HG03442 (cell line): ENCODE data around the gene SKAP1.
A peak's percentile ranks its signal among the peaks of the same experiment; 100 is the strongest.

Source experiments
- ATAC-seq: cut with Tn5 transposase; IDR thresholded peaks from one replicate; pipeline ENCODE4 v1.9.1; 2021; ENCODE audit warnings: mild to moderate bottlenecking, moderate library complexity; ENCODE audit not compliant: unreplicated experiment

SKAP1 gene

DNA sequence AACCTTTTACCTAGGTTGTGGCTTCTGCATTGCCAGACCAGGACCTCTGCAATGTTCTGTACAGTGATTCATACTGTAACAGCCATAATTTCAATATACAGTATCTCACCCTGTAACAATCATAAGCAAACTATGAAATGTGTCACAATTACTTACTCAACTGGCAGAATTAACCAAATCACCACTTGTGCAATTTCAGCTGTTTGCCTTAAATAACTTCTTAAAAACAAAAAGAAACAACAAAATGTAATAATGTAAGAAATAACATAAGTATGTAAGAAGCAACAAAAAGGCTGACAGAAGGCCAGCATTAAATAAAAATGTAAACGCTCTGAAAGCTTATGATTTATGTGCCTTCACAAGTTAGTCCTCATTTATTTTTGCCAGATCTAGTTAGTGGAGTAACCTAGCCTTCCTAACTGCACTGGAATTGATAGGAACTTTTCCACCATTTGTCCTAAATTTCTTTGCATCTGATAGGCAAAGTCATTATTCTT lies 96.9 kb downstream of the SKAP1 start:
- ATAC-seq, result no peak

DNA sequence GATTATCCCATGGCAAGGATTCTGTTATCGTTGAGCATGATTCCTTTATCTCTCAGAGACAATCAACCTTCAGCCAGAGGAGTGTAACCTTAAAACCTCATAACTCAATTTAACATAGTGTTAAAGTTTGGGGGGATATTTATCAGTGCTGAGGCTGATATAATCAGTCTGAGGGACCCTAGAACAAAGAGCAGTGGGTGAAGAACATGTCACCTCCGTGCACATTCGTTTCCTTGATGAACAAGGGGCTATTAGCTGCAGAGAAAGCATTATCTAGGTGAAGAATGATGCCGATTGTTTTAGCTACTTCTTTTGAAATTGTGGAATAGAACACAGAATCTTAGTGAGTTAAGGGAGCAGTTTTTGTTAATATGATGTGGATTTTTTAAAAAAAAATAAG lies 99.1 kb downstream of the SKAP1 start:
- ATAC-seq, result no peak

DNA sequence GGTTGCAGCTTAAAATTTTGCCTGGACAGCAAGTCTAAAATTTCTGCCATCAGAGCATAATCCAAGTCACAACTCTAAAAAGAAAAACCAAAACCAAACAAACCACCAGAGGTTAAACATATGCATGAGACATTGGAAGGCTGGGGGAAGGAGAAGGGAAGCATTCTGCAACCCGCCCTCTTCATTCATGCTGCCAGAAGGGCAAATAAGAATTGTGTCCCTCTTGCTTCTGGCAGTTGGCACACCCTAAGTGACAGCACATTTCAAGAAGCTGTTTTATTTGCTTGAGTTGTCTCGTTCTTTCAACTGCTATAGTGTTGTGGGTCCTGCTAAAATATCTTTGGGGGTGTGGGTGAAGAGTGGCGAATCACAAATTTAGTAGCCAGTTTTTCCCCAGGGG lies 99.6 kb downstream of the SKAP1 start:
- ATAC-seq, result no peak

DNA sequence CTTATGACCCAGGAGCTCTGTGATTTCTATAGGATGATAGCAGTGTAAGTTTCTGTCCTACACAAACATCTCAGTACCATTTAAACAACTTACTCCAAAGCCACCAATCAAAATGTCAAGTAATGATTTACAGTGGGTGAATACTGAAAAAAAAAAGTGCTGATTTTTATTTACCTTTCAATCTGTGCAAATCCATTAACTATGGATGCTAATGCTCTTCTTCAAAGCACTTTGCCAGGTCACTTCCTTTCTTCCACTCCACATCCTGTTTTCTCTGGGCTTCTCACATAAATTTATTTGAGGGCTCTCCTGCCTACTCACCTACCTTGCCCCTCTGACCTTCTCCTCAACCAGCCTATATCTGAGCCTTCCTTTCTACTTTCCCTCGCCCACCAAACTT lies 101.6 kb downstream of the SKAP1 start:
- ATAC-seq, result no peak

DNA sequence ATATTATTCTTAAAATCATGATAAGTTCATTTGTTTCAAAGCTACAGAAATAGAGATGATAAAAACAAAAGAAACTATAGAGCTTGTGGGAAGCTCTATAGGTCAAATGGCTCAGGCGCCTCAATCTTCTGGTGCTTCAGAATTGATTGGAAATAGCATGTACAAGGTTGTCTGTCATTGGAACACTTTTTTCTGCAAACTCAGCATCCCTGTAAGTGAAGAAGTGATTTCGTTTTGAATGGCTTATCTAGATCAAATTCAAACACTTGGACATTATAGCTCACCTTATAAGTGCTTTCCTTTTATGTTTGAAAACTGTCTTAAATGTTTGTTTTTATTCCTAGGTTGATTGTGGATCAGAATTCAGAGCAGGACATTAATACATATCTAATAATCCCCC lies 103.7 kb downstream of the SKAP1 start:
- ATAC-seq, result no peak

DNA sequence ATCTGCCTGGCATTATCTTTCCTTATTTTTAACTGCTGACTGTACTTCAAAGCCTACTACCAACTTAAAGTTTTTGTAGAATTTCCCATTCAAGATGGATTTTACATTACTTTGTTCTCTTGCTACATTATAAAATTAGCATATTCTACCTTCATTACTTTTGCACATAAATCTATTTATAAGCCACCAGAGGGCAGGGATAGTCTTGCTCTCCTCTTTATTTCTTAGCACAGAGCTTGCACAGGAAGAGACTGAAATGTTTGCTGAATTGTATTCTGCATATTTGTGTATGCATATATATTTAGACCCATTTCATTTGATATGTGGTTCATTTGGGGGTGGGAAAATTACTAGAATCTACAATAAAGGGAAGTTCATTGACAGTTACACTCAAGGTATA lies 108.0 kb downstream of the SKAP1 start:
- no peak for ATAC-seq

DNA sequence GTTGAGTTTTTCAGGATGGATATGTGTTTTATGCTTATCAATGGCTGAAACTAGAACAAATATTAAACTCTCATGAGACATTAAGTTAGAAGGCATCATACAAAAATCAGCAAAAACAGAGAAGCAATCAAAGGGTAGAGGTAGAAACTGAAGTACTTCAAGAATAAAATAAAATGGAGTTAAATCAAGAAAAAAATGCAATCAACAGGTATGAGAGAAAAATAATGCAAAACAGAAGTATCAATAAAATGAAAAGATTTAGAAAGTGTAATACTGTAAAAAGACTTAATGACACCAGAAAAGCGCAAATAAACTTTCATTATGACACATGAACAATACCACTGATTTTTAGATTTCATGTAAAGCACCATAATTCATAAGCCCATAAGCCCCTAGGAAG lies 112.3 kb downstream of the SKAP1 start:
- ATAC-seq, result no peak

DNA sequence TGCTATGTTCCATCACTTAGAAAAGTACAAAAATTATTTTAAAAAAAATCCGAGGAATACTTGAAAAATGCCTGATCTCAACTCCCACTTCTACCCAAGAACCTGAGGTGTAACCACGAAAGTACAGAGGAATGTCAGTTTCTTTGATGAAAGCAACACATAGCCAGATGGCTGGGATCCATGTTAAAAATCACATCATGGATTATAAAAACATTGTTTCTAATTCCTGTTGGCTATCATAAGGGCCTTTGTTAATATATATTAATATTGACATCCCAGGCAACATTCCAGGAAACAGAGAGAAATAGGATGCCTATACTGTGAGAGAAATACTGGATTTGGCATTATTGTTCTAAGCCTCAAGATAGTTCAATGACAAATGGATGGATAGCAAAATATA lies 115.3 kb downstream of the SKAP1 start:
- no peak for ATAC-seq

DNA sequence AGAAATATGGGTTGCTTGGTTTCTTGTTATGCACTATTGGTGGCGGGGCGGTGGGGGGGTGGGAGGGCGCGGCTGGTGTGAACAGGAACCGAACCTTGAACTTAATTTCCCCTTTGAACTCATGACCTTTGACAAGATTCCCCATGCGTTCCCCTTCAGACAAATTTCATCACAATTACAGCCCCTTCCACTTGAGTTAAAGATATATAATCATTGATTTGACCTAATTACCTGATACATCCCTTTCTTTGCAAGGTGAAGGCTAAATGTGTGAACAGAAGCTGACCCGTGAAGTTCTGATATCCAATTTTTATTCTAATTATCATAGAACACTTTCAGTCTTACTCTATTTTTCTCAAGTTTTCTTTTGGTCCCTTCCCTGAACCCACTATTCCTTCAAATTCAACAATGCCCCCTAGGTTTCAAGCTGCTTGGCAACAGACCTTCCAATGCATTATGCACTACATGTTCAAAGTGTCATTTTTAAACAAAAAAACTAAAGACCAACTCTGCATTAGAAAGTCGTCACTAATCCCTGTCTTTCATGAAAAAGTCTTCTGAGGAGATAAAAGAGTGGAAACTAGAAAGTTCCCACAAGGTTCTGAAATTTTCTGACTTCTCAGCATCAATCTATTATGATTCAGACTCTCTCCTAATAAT lies 116.8 kb downstream of the SKAP1 start:
- no peak for ATAC-seq

DNA sequence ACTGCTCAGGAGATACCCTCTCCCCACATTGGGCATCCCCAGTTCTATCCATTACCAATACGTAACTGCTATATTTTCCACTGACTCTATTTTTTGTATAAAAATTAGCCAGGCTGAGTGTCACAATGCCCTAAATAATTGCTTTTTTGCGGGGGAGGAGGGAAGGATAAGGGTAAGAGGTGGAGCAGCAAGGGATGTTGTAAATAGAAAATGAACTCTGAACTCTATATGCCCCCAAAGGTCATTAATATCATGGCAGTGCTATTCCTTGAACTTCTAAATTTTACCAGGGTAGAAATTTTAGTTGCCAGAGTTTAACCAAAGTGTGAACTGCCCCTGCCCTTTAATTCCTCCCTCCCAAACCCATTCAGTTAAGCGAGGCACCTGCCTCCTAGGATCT lies 118.7 kb downstream of the SKAP1 start:
- ATAC-seq, result no peak

DNA sequence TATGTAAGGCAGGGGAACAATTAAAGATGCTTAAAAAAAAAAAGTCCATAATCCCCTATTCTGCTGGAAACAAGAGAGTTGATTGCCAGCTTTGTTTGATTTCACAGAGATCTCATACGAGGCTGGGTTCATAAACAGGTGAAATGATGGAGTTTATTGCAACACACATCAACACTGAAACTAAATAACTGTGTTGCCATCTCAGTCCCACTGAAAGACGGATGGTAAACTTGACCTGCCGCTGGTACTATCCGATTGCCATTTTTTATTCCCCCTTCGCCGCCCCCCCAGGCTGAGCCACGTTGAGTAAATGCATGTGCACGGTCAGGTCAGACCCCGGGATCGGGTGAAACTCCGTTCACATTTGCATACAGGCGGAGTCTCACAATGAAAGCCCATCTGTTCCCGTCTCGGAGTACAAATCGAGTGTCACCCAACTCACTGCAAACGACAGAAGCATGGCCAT lies 119.2 kb downstream of the SKAP1 start:
- no peak for ATAC-seq

DNA sequence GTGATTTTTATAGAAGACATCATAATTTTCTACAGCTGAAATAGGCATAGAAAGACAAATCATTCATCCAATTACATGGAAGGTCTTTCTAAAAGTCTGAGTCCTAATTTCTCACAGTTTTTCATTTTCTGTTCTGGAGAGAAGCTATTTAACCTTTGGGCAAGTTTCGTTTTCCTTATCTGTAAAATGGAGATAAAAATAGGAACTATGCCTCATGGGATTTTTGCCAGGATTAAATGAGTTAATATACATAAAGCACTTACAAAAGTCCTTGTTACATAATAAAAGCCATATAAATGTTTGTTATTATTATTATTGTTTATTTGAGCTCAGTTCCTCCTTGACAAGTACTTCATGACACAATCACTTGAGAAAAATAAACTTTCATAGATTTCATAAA lies 121.4 kb downstream of the SKAP1 start:
- no peak for ATAC-seq

DNA sequence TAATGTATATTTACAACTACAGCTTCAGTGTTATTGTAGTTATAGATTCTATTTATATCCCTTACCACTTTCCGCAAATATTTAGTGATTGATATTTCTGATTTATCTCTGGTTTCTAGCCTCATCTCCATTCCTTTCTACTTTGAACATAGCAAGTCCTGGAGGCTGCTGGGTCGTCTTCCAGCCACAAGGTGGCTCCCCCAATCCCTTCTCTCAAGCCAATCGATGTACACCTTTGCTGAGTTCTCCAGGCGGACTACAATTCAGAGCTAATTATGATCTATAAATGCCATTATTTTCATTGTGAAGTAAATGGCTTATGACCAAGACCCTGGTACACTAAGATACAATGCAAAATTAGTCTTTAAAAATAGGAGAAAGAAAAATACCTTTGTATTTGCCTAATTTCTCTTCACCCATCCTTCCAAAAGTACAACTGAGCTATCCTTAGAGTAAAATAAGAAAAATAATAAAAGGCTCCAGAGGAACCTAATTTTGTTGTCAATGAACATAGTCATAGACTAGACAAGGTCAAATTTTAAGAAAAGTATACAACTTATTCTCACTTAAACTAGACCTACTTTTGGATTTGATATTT lies 122.1 kb downstream of the SKAP1 start:
- no peak for ATAC-seq

DNA sequence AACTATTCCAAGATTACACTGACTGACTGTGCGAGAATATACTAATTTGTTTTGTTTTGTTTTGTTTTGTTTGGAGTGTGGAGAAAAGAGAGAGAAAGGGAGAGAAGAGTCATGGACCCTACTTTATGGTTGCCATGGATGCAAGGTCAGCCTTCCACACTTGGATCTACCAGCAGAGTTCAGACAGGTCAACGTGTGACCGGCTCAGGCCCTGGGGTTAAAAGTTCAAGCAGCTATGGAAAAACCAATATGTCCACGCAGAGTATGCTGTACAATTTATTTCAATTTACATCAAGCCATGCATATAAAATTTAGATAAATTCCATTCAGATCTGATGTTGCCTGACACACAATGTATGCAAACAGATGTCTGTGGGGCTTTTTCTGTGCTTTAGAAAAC lies 122.8 kb downstream of the SKAP1 start:
- ATAC-seq, result no peak

DNA sequence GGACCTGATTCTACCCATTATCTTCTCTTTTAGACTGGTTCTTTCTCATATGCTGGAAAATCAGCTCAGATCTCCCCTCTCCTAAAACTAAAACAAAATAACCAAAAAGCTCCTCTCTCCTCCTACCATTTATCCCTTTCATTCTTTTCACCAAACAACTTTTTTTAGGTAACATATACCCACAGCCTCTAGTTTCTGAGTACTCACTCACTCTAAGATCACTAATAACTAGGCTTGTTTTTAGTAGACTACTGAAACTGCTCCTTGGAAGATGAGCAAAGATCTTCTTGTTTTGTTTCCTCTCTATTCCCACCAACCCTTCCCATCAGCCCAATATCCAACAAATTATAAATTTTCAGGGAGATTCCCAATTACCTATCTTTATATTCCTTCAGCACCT lies 129.0 kb downstream of the SKAP1 start:
- no peak for ATAC-seq

DNA sequence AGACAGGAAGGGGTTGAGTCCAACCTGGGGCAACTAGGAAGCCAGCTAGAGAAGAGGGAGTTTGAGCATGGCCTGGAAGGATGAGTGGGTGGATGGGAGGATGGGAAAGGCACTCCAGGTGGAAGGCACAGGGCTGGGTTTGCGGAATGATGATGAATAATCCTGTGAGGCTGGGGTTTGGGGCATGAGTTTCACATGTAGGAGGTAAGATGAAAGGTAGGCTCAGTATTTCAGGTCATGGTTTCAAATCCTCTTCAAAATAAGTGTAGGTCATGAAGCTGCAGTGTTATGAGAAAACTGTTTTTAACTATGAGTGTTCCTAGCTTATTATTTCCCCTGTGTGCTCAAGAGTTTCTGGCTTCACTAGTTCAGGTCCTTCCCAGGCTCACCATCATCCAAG lies 130.3 kb downstream of the SKAP1 start:
- peak; percentile 75 for ATAC-seq

DNA sequence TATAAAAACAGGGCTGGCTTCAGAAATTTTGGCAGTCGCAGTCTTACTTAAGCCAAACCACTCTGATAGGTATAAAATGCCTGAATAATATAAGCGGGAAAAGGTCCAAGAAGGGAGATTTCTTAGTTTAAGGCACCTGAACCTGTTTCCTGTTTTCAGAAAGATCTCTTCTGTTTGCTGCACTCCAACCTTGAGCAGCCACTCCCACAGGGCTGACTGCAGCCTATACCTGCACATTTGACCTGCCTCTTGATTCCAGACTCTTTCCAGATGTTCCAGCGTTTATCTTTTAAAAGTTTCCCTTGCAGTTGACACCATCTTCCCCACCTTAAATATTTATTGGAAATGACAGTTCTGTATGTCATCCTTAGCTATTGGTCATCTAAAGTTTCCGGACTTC lies 132.2 kb downstream of the SKAP1 start:
- ATAC-seq, result no peak

DNA sequence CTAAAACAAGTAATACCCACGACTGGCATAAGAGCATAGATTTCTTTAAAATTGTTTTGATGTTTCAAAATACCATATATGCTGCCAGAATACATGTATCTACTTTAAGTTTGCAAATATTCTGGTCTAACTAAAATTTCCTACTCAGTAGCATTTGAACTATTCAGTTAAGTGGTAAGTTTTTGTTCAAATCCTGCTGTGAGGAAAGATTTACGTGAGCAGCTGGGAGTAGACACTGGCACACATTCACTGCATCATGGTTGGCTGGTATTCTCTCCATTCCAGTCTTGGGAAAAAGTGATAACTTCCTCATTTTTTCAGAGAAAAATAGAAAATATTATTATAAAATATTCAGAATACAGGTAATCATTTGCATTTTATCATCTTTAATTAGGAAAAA lies 133.6 kb downstream of the SKAP1 start:
- ATAC-seq, result no peak

DNA sequence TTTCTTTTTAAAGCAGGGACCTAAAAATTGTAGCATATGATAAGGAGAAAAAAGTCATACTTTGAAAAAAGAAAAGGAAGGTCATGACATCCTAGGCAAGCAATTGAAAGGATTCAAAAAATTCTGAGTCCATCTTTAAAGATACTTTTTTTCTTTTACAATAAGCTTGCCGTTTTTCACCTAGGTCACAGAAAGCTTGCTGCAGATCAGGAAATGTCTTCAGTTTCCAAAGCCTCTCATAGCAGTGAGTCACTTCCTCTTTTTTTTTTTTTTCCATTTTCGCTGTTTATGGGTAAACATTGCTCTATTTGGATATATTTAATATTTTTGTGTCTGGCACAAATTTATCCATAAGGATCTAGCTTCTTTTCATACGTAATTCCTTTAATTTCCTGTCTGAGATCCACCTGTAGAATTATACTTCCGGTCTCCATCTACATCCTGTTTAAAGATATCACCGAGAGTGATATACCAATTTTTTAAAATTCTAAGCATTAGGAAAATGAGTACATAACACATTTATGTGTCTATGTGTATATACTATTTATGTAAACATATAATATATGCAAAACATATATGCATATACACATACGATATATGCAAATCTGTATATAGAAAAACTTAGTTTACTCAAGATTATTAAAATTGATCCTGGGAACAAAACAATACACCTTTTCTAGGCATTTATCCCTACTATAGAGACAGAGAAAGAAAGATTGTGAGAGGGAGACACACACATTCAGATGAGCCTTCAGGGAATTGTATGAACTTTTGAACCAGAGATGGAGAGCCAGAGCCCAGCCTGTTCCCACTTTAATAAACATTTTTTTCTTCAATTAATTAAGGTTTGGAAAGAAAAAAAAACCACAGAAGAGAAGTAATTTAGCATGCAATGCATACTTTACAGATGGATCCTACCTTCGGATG lies 134.4 kb downstream of the SKAP1 start:
- ATAC-seq, result no peak

DNA sequence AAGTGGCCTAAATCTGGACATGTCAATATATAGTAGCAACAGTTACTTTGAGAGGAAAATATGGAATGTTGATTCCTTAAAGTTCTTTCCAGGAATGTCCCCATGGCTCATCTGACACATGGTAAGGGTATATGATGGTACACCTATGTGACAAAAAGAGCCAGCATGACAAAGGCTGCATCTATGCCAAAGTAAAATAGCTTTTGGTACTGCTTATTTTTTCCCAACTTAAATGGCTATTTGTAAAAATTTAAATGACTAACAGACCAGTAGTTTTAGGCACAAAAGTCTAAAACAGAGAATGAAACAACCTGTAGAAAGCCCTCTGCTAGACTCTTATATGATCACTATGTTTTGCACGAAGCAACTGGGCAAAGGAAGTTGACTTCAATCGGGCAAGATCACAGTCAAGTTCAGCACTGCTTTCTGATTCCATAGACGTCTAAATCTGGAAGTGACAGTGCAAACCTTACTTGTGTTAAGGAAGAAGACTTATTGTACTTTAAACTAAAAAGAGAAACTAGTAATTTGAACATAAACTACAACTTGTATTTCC lies 135.1 kb downstream of the SKAP1 start:
- ATAC-seq, result no peak

DNA sequence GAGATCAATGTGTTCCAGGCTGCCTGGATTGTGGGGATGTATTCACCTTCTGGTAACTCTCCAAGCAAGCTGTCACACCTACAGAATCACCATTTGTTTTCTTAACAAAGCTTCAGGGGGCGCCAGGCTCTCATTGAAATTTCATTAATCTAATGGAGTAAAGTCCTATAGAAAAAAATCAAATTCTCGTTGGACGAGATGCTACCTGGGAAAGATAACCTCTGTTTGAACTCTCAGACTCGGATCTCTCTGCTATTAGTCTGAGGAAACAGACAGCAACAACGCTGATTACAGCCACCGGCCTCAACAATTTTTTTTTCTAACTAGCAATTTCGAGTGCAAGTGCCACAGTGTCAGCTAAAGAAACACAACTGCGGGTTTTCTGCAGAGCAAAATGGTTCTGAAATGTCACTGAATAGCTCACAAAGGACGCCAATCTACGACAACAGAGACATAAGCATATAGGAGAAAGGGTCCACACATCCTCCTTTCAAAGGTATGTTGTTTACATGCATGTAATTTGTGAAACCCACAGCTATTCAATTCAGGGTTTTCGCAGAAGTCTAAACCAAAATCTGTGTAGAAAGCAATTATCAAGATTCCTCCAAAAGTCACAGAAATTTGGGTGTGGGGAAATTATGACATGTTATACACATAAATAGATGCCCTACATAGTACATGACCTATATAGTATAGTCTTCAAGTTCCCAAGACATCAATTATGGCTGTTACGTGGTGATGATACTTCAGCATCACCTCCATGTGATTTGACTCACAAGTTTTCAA lies 135.8 kb downstream of the SKAP1 start:
- no peak for ATAC-seq
